ENCODE measurements around the gene CPN2.

Gene CPN2

DNA sequence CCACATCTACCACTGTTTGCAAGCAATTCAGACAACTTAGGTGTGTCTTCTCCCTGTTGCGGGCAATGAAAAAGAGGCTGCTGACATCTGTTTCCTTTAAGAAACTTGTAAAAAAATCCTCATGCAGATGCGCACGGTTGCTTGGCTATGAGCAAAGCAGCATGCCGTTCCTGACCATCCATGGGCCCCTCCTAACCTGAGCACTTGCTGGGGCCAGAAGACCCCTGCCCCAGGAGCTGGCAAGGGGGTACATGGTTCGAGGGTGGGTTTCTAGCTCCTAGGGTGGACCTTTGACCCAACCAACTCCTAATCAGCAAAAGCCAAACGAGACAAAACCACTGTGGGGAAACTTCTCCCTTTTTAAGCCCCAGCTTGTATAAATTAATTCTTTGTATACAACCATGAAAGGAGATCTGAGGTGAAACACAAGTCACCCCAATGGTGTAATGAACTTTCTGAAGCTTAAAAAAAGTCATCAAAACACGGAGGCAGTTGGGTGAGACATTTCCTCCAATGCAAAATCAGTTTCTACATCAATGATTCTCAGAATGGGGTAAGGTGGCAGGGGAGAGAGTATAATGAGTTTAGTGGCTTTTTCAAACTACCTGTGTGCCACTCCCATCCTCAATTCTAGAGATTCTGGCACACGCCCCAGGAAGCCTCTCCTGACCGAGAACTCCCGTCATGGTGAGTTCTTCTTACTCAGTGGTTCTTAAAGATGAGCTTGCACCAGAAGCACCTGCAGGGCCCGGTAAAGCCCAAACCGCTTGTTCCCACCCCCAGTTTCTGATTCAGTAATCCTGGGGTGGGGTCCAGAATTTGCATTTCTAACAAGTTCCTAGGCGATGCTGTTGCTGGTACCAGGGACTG, 44.1 kb downstream of the CPN2 start:
- TF ChIP-seq, protein P1, sequence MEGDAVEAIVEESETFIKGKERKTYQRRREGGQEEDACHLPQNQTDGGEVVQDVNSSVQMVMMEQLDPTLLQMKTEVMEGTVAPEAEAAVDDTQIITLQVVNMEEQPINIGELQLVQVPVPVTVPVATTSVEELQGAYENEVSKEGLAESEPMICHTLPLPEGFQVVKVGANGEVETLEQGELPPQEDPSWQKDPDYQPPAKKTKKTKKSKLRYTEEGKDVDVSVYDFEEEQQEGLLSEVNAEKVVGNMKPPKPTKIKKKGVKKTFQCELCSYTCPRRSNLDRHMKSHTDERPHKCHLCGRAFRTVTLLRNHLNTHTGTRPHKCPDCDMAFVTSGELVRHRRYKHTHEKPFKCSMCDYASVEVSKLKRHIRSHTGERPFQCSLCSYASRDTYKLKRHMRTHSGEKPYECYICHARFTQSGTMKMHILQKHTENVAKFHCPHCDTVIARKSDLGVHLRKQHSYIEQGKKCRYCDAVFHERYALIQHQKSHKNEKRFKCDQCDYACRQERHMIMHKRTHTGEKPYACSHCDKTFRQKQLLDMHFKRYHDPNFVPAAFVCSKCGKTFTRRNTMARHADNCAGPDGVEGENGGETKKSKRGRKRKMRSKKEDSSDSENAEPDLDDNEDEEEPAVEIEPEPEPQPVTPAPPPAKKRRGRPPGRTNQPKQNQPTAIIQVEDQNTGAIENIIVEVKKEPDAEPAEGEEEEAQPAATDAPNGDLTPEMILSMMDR (IDR thresholded peaks at IDR 0.05; ENCODE audit: poor library complexity, severe bottlenecking) = no peak
- Histone ChIP-seq H3K36me3 (ENCODE audit: low read depth) (no peaks in the 10 kb centered on the region), H3K4me1 (ENCODE audit: insufficient read depth, poor library complexity, severe bottlenecking) (peaks cover 9% of the 10 kb centered on the region), H3K4me3 (ENCODE audit: severe bottlenecking) (no peak overlapping the region), H3K27ac (ENCODE audit: poor library complexity, severe bottlenecking) (no peak overlapping the region), H3K9me3 (ENCODE audit: severe bottlenecking) (no peaks in the 10 kb centered on the region), H3K27me3 (ENCODE audit: insufficient read depth, poor library complexity, severe bottlenecking) (no peaks in the 10 kb centered on the region)
- ATAC-seq (ENCODE audit: low read depth) (no peak), DNase-seq (ENCODE audit: low spot score) (peak; percentile 7)

DNA sequence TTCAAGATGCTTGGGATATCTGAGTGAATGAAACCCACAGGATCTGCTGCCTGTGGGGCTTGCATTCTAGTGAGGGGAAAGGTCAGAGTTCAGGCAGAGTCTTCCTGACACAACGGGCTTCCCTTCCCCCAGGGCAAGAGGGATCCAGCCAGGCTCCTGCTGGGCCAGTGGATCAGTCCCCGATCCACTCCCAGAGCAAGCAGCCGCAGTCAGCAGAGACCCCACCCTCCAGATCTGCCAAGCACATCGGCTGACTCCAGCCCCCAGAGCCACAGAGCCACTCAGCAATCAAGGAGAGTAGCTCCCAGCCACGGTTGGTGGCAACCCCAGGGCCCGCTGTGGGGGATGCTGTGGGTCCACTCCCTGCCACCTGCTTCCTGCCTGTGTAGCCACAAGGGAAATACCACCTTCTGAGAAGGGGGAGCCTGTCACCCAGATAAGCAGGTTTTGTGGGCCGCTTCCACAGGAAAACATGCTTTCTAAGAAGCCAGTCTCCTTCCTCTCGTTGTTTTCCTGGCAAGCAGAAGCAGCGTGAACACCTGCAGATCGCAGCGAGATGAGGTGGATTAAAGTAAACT, 44.9 kb downstream of the CPN2 start:
- H3K9me3 ChIP-seq (ENCODE audit: severe bottlenecking) = no peaks in the 10 kb centered on the region
- H3K4me3 ChIP-seq (ENCODE audit: severe bottlenecking) = no peak overlapping the region
- peaks cover 9% of the 10 kb centered on the region for H3K4me1 ChIP-seq (ENCODE audit: insufficient read depth, poor library complexity, severe bottlenecking)
- peak; percentile 21 for DNase-seq (ENCODE audit: low spot score)
- H3K36me3 ChIP-seq (ENCODE audit: low read depth) = no peaks in the 10 kb centered on the region
- TF ChIP-seq, protein P1 (IDR thresholded peaks at IDR 0.05; ENCODE audit: poor library complexity, severe bottlenecking) = no peak
- no peaks in the 10 kb centered on the region for H3K27me3 ChIP-seq (ENCODE audit: insufficient read depth, poor library complexity, severe bottlenecking)
- no peak overlapping the region for H3K27ac ChIP-seq (ENCODE audit: poor library complexity, severe bottlenecking)
- no peak for ATAC-seq (ENCODE audit: low read depth)

DNA sequence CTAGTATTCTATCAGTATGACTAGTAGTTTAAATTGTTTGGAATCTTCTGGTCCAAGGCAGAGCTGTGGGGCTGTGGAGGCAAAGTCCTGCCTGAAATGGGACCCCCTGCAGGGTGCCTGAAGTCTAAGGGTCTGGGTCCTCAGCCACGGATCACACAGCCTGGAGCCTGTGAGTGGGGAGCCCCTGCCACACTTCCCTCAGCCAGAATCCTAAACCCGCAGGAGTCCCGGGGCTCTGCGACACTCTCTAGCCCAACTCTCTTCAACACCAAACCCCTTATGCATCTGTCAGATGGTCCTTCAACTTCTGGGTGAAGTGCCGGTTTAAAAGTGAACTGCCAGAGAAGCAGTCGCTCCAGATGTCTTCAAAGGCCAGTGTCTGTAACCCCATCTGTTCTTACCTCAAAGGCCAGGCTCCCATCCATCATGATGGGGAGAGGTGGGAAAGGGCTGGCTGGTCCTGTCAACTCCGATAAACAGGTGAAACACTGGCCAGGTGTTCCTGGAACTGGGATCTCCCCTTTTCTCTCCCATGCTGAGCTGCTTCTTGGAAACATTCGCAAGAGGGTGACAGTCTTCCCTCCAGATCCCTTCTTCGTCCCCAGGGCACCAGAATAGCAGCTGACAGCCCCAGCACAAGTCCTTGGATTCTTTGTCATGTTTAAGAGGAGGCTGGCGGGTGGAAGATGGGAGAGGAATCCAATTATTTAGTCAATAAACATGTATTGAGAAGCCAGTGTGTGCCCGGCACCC, 45.6 kb downstream of the CPN2 start:
- no peak for ATAC-seq (ENCODE audit: low read depth)
- peak; percentile 19 for DNase-seq (ENCODE audit: low spot score)
- Histone ChIP-seq H3K9me3 (ENCODE audit: severe bottlenecking) (no peaks in the 10 kb centered on the region), H3K27ac (ENCODE audit: poor library complexity, severe bottlenecking) (no peak overlapping the region), H3K4me3 (ENCODE audit: severe bottlenecking) (no peak overlapping the region), H3K4me1 (ENCODE audit: insufficient read depth, poor library complexity, severe bottlenecking) (peaks cover 9% of the 10 kb centered on the region), H3K27me3 (ENCODE audit: insufficient read depth, poor library complexity, severe bottlenecking) (no peaks in the 10 kb centered on the region), H3K36me3 (ENCODE audit: low read depth) (no peaks in the 10 kb centered on the region)
- TF ChIP-seq, protein P1 (IDR thresholded peaks at IDR 0.05; ENCODE audit: poor library complexity, severe bottlenecking) = no peak

DNA sequence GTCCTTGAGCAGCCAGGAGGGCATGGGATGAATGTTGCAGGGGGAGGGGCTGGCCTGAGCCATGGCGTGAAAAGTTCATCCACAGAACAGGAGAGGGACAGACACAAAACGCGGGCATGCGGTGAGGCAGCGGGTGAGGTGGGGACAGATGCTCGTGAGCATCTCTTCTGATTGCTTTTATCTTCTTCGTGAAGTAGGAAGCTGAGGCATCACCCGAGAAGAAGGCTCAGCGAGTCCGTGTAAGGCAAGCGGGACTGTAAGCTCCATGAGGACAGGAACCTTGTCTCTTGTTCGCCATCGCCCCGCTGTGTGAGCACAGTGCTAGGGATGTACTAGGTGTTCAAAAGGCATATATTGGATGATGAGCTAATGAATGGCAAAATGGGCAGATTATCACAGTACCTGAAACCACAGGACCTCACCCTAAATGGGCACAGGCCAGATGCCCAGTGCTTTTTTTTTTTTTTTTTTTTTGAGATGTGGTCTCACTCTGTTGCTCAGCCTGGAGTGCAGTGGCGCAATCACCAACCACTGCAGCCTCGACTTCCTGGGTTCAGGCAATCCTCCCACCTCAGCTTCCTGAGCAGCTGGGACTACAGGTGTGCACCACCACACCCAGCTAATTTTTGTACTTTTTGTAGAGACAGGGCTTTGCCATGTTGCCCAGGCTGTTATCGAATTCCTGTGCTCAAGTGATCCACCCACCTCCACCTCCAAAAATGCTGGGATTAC, 46.8 kb downstream of the CPN2 start:
- Histone ChIP-seq H3K36me3 (ENCODE audit: low read depth) (no peaks in the 10 kb centered on the region), H3K27ac (ENCODE audit: poor library complexity, severe bottlenecking) (no peak overlapping the region), H3K9me3 (ENCODE audit: severe bottlenecking) (no peaks in the 10 kb centered on the region), H3K27me3 (ENCODE audit: insufficient read depth, poor library complexity, severe bottlenecking) (no peaks in the 10 kb centered on the region), H3K4me1 (ENCODE audit: insufficient read depth, poor library complexity, severe bottlenecking) (peaks cover 9% of the 10 kb centered on the region), H3K4me3 (ENCODE audit: severe bottlenecking) (no peak overlapping the region)
- DNase-seq (ENCODE audit: low spot score) = peak; percentile 30
- TF ChIP-seq, protein P1 (IDR thresholded peaks at IDR 0.05; ENCODE audit: poor library complexity, severe bottlenecking) = no peak
- ATAC-seq (ENCODE audit: low read depth) = no peak

Measured in RWPE2 (cell line).